SHP77 treated with DMSO at 0.1 percent for 48 hours (cell line): ENCODE measurements around the gene RTL1.

Experiments used
- DNase-seq: peaks from one replicate; lab custom pipeline; 2025; lab: John Stamatoyannopoulos, UW

RTL1 gene

DNA sequence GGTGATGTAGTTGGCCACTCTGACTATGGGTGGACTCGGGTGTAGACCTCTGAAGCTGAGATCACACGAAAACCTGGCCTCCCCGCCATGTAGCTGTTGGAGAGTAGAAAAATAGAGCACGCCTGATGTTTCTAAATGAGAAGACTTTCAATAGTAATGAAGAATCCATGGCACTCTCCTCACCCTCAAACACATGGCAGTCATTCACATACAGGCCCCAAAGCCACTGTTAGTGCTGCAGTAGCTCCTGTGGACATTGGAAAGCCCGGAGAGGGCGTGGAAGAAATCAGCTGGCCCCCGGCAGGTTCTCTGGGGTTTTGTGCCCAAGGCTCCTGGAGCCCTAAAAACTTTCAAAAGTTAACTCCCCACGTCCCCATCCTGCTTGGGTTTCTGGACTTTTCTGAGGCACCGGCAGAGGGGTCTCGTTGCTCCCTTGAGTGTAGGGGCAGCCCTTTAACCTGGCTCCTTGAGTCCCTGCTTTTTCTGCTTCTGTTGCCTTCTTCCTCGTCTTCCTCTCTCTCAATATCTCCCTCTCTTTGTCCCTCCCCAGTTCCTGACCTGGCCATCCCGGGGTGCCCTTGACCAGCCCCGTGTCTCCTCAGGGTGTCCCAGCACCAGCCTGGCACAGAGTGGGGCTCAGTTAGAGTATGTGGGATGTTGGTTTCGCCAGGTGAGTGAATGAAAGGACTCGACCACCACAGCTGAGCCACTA, 69.3 kb downstream of the RTL1 start:
- DNase-seq, result no peak

DNA sequence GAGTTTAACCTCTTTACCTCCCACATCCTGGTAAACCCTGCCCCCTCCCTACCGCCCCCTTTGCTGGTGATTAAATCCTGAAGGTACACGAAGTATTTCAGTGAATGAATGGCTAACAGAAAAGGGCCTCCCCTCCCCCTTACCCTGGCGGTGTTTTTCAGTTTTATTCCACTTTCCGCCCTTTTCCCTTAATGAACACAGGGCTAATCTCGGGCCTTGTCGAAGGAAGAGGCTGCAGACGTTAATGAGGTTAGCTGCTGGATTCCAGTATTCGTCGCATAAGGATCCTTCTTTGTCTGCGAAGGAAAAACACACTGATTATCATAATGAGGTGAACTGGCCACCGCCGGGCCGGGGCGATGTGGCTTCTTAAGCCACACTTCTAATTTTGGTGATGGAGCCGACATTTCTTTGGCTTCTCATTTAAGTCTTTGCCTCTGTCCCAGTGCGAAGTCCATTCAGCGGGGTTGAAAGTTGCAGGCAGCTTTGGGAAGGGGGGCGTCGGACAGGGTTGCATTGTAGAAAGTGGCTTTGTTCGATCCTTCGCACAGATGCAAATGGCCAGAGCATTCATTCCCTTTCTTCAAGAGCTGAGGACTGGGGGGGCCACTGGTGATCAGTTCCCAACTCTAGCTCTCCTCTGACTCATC, 71.1 kb downstream of the RTL1 start:
- DNase-seq, result no peak

DNA sequence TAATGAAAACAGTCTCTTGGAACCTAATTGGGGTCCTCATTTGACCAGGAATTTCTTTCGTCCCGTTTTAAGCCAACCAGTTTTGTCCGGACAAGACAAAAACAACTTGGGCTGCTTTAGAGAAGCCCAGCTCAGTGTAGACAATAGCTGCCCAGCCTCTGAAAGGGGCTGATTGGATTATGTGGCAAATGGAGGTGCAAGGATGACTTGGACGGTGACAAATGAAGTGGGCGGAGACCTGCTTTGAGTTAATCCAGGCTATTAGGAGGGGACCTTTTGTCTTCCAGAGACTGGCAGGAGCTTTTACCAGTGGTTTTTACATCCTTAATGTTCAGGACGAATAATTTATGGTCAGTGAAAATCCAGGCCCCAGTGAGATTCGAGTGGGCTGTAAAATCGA, 72.8 kb downstream of the RTL1 start:
- no peak for DNase-seq
